ENCODE results near the gene NFKBIE. TPM values are rescaled to one million over a fixed set of nuclear protein-coding genes. Genes with fewer than 3 reads are reported as not detected.

The NFKBIE gene
- total RNA-seq, 1 experiment from 2014 or later = 24.9 TPM

GRCh38 chr6:44294832-44295791 is 29.8 kb upstream of the NFKBIE start:
- Histone ChIP-seq H3K27ac (ENCODE audit: low read length) (no peak overlapping the region), H3K9me3 (ENCODE audit: control insufficient read depth, insufficient read depth, low read depth, low read length) (no peaks in the 10 kb centered on the region), H3K27me3 (ENCODE audit: control insufficient read depth, insufficient read depth, low read length) (peaks cover 15% of the 10 kb centered on the region), H3K36me3 (ENCODE audit: control insufficient read depth, insufficient read depth, low read length) (no peaks in the 10 kb centered on the region), H3K4me3 (ENCODE audit: low read depth in 2 of 2, low read length in 2 of 2) (no peak overlapping the region), H3K4me1 (ENCODE audit: control insufficient read depth, insufficient read depth, low read length) (peaks cover 8% of the 10 kb centered on the region; the same call in 1 of the 2 replicates)
- CTCF ChIA-PET = interaction anchor here (0.8 to 1.0 kb wide), 2 partner anchors 10 to 18 kb away, joined by 4 read pairs; partner anchors contain the start of gene AARS2
- intact Hi-C loops (cut with micrococcal nuclease; ENCODE audit: unreplicated experiment) (no loop called here), in situ Hi-C loops (cut with HindIII; ENCODE audit: low pct_unique_long_range_greater_than_20kb, low sequenced_read_pairs) (no loop called here)
- POLR2A ChIA-PET = interaction anchor here (0.7 kb wide), 1 partner anchor 45 kb away, joined by 11 read pairs; no protein-coding TSS in a partner anchor
- ATAC-seq (no peak), DNase-seq (ENCODE audit: low read depth, low spot score) (no peak)
- BruUV-seq (replicated peaks) = no TSS peak
- TF ChIP-seq CTCF (IDR thresholded peaks at IDR 0.05) = no peak
- no peak for TF ChIP-seq TCF7L2 (IDR thresholded peaks at IDR 0.05; ENCODE audit: low read depth, low read length)
- TF ChIP-seq REST (IDR thresholded peaks at IDR 0.05; ENCODE audit: insufficient read depth in 1 of 2, low read depth in 2 of 2, low read length in 1 of 2) = no peak
- no peak for TF ChIP-seq POLR2AphosphoS5 (IDR thresholded peaks at IDR 0.05; ENCODE audit: low read depth, low read length)
- no peak for TF ChIP-seq SIN3A (IDR thresholded peaks at IDR 0.05; ENCODE audit: borderline replicate concordance, insufficient read depth, low read depth, low read length)

DNA sequence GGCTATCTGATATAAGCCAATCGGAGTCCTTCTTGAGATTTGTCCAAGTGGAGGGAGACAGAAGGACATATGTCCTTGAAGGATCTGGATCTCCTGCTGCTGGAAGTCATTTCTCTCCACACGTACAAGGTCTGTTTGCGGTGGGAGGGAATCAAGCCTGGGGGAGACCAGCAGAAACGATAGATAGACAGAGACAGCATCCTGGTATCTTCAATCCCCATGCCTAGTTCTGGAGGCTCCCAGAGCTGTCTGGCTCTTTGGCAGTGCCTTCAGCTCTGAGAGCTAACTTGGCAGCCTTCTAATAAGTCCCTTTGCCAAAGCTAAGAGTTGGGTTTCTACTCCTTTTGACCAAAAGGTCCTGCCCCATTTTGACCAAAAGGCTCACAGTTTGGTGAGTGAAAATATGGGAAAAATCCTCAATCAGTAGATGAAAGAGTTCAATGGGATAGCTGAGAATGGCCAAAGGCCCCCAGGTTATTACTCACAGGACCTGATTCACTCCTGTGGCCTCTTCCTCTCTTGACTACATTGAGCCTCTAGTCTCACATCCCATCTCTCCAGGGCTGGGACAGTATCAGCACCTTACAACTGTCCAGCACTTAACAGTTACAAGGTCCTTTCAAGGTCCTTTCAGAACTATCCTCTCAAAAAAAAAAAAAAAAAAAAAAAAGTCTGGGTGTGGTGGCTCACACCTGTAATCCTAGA is 27.5 kb upstream of the NFKBIE start:
- in situ Hi-C loops (cut with HindIII; ENCODE audit: low pct_unique_long_range_greater_than_20kb, low sequenced_read_pairs) (no loop called here), intact Hi-C loops (cut with micrococcal nuclease; ENCODE audit: unreplicated experiment) (no loop called here)
- ChIA-PET CTCF (no interaction called here), POLR2A (no interaction called here)
- no peak overlapping the region for H3K4me3 ChIP-seq (ENCODE audit: low read depth in 2 of 2, low read length in 2 of 2)
- DNase-seq (ENCODE audit: low read depth, low spot score) (no peak), ATAC-seq (no peak)
- no peak for TF ChIP-seq TCF7L2 (IDR thresholded peaks at IDR 0.05; ENCODE audit: low read depth, low read length)
- TF ChIP-seq CTCF (IDR thresholded peaks at IDR 0.05) = no peak
- no peak for TF ChIP-seq REST (IDR thresholded peaks at IDR 0.05; ENCODE audit: insufficient read depth in 1 of 2, low read depth in 2 of 2, low read length in 1 of 2)
- TF ChIP-seq SIN3A (IDR thresholded peaks at IDR 0.05; ENCODE audit: borderline replicate concordance, insufficient read depth, low read depth, low read length) = no peak
- no peak for TF ChIP-seq POLR2AphosphoS5 (IDR thresholded peaks at IDR 0.05; ENCODE audit: low read depth, low read length)
- H3K9me3 ChIP-seq (ENCODE audit: control insufficient read depth, insufficient read depth, low read depth, low read length) = no peaks in the 10 kb centered on the region
- no peak overlapping the region for H3K27ac ChIP-seq (ENCODE audit: low read length)
- H3K36me3 ChIP-seq (ENCODE audit: control insufficient read depth, insufficient read depth, low read length) = no peaks in the 10 kb centered on the region
- peaks cover 19% of the 10 kb centered on the region for H3K27me3 ChIP-seq (ENCODE audit: control insufficient read depth, insufficient read depth, low read length)
- no TSS peak for BruUV-seq (replicated peaks)
- peaks cover 4% of the 10 kb centered on the region; the same call in 1 of the 2 replicates for H3K4me1 ChIP-seq (ENCODE audit: control insufficient read depth, insufficient read depth, low read length)

Measured in Panc1 (cell line).